Omental fat pad (tissue), 4 donors: Measurements from ENCODE around the gene MYL12B. TPM values are rescaled to one million over a fixed set of nuclear protein-coding genes. Genes with fewer than 3 reads are reported as not detected.

Source experiments
- ATAC-seq: fragments of 150-250 bp; one replicate; pipeline ENCODE4 v1.9.1; 2016; ENCODE audit warnings: mild to moderate bottlenecking, moderate library complexity; ENCODE audit not compliant: low FRiP score
- DNase-seq: peaks from one replicate; pipeline ENCODE4 v3.0.0-alpha.2; 2019; ENCODE audit warnings: low spot score
- CTCF ChIP-seq, 3 donors: fragments of 450-650 bp; IDR thresholded peaks; one replicate each; pipeline ENCODE4 v1.5.1; 2016 to 2017; ENCODE audit warnings: antibody characterized with exemption in 3 of 3, mild to moderate bottlenecking in 3 of 3, moderate library complexity in 2 of 3
- total RNA-seq, 4 donors: library from RNA; depleted of rRNA; stranded (reverse); fragments of >200 nt; gene quantifications; one replicate each; pipeline ENCODE4 v1.1.0, GENCODE V29; 2016

Gene MYL12B
- 100 to 1,000 TPM; 263 to 352 (median 318) TPM for total RNA-seq

DNA sequence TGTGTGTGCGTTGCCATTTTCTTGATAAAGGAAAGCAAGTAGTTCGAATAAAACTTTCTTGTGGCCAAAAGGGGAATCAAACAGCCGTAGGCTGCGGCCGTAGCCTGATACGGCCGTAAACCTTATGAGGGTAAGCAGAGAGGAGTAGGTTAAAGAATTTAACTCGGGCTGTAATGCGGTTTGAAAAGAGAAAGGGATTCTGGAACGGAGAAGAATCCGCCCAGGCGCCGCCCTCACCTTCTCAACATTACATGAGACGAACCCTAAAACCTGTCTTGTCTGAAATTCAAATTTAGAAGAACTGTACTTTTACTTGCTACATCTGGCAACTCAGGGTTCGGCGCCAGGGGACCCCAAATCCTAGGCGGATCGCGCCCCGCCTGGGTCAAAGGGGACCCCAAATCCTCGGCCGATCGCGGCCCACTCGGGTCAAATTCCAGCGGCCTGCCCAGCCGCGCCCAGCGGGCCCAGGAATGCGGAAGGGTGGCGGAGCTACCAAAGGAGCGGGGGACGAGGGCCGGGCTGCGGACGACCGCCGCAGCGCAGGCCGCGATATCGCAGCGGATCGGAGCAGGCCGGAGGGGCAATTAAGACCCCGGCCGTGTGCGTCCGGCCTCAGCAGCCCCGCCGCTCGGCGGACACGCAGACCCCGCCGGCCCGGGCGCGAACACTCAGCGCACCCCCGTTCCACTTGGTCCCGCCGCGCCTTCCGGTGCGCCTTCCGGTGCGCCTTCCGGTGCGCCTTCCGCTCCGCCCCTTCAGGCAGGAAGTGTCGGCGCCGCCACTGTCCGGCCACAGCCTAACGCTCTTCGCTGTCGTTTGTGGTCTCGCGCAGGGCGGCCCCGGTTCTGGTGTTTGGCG lies at the start of gene MYL12B:
MYL12B (plus strand) TSS at position 761 of the 861 bp plus-strand sequence. CDS start 10,766 bp downstream, outside the sequence.
- no peak for TF ChIP-seq CTCF (IDR thresholded peaks at IDR 0.05)
- DNase-seq: peak; percentile 46
- peak; percentile 85 for ATAC-seq

DNA sequence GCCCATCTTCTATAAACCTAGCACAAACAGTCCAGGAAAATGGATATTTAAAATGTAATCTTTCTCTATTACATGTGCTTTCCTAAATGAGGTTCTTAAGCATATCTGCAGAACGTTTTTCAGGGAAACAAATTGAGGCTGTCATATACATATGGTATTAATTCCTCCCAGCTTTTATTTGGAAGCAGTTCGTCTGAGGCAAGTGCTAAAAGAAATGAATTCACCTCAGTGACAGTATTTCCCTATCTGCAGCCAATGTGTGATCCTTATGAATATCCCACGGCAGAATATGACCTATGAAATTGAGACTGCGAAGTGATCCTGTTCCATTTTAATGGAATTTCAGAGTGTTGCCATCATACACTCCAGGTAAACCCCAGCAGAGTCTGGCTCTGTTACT lies 49.3 kb upstream of the MYL12B start:
- no peak for DNase-seq

GRCh38 chr18:3213300-3214059 lies 48.5 kb upstream of the MYL12B start:
- TF ChIP-seq CTCF (IDR thresholded peaks at IDR 0.05): no peak
- ATAC-seq (no peak), DNase-seq (no peak)

More for the DNA sequence above, 49.3 kb upstream of the MYL12B start:
- ATAC-seq: no peak
- TF ChIP-seq CTCF (IDR thresholded peaks at IDR 0.05): no peak

GRCh38 chr18:3214855-3215637 lies 46.9 kb upstream of the MYL12B start:
- no peak for ATAC-seq
- DNase-seq: no peak
- no peak for TF ChIP-seq CTCF (IDR thresholded peaks at IDR 0.05)

DNA sequence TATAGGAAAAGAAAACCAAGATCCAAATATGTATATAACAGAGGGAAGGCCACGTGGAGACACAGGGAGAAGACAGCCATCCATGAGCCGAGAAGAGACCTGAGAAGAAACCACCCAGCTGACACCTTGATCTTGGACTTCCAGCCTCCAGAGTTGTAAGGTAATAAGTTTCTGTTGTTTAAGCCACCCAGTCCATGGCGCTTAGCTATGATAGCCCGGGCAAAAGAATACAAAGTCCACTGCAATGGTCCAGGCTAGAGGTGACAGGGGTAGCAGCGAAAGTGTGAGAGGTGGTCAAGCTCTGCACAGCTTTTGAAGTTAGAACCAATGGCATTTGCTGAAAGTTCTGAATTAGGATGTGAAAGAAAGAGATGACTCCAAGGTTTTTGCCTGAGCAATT lies 44.9 kb upstream of the MYL12B start:
- no peak for DNase-seq
- ATAC-seq: no peak
- no peak for TF ChIP-seq CTCF (IDR thresholded peaks at IDR 0.05)

DNA sequence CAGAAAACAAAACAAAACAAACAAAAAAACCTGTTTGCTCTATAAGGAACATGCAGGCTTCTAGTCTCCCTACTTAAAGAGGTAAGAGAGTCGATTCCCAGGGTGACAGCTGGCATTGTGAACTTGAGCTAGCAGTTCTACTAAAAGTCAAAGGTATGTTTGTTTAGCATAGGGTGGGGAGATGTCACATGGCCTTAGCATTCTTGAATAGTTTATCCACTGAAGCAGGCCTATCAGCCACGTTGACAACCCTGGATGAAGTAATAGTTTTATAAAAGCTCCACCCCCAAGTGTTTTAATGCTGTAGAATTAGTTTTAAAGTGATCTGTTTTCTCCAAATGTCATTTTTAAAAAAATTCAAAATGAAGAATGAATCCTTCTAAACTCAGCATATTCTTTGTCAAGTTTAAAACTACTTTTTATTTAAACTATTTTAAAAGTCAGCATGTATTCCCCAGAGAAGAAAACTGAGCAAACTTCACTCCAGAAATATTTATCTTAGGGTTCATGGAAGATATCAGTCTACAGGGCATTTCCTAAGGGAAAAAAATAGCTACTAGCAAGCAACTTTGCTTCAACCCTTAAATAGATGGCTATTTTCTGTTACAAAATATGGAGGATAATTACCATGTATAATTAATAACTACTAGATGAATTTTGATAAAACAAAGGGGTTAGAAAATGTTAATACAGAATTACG lies 43.8 kb upstream of the MYL12B start:
- DNase-seq: no peak
- ATAC-seq: no peak
- no peak for TF ChIP-seq CTCF (IDR thresholded peaks at IDR 0.05)
